Epithelial cell of esophagus (primary cell): ENCODE data around the gene NABP2.

Experiments
- DNase-seq: peaks from one replicate; pipeline ENCODE4 v3.0.0; 2010; ENCODE audit warnings: low read depth
- H3K4me3 ChIP-seq: 2 replicates; pipeline ENCODE4 v1.5.1; 2011; ENCODE audit warnings: mild to moderate bottlenecking, low read length, control low read depth
- CTCF ChIP-seq: IDR thresholded peaks from 2 replicates; pipeline ENCODE4 v1.5.1; 2011; ENCODE audit warnings: low read depth, mild to moderate bottlenecking, low read length, control low read depth, inconsistent platforms; ENCODE audit not compliant: insufficient read depth; ENCODE audit errors: missing control alignments

NABP2 gene

GRCh38 chr12:56223571-56224101, 506 bp upstream of the NABP2 start:
- no peak for TF ChIP-seq CTCF
- peak overlapping the region; percentile 77 for H3K4me3 ChIP-seq

GRCh38 chr12:56224954-56225353, 812 bp downstream of the NABP2 start:
- peak overlapping the region; percentile 77 for H3K4me3 ChIP-seq
- TF ChIP-seq CTCF = no peak
- no peak for DNase-seq

More at GRCh38 chr12:56223571-56224101, 506 bp upstream of the NABP2 start:
- no peak for DNase-seq

GRCh38 chr12:56229082-56229481, 4.9 kb downstream of the NABP2 start:
- H3K4me3 ChIP-seq = no peak overlapping the region
- no peak for TF ChIP-seq CTCF
- DNase-seq = no peak

GRCh38 chr12:56229916-56230431, 5.8 kb downstream of the NABP2 start, which contains the start of gene SLC39A5:
SLC39A5 (plus strand) TSS chr12:56230051; CDS start chr12:56231275, 1,224 bp downstream.
- no peak within 1 kb of the TSS for H3K4me3 ChIP-seq
- TF ChIP-seq CTCF = no peak

GRCh38 chr12:56230432-56231183, 6.5 kb downstream of the NABP2 start:
- TF ChIP-seq CTCF = no peak
- no peak for DNase-seq
- no peak overlapping the region for H3K4me3 ChIP-seq

More at GRCh38 chr12:56229916-56230431, 5.8 kb downstream of the NABP2 start, which contains the start of gene SLC39A5:
- no peak for DNase-seq

- no peak for TF ChIP-seq CTCF
- H3K4me3 ChIP-seq = no peak overlapping the region
- no peak for DNase-seq
These were observed 7.0 kb downstream of the NABP2 start for GRCh38 chr12:56231184-56231582.
